Right cardiac atrium (tissue), 5 donors: ENCODE measurements around the gene PDE9A. TPM values are rescaled to one million over a fixed set of nuclear protein-coding genes. Genes with fewer than 3 reads are reported as not detected.

Experiments used
- ATAC-seq, 2 donors: fragments of 200-7000 bp; cut with Tn5 transposase; one replicate each; pipeline versions ENCODE4 v1.8.0 to v1.9.1; 2020; ENCODE audit warnings: moderate library complexity in 2 of 2, mild to moderate bottlenecking in 1 of 2
- DNase-seq, 3 donors: peaks; one replicate each; pipeline ENCODE4 v3.0.0-alpha.2; 2020
- H3K27ac ChIP-seq: one replicate; pipeline ENCODE4 v1.5.1; 2013; ENCODE audit warnings: mild to moderate bottlenecking, low read length, control low read depth, moderate library complexity
- H3K27me3 ChIP-seq: one replicate; pipeline ENCODE4 v1.6.1; 2013; ENCODE audit not compliant: control insufficient read depth, insufficient read depth
- H3K4me1 ChIP-seq: one replicate; pipeline ENCODE4 v1.6.1; 2013; ENCODE audit warnings: low read length; ENCODE audit not compliant: control insufficient read depth, insufficient read depth
- H3K4me3 ChIP-seq: one replicate; pipeline ENCODE4 v1.5.1; 2013; ENCODE audit warnings: low read length, control low read depth
- H3K9me3 ChIP-seq: one replicate; pipeline ENCODE4 v1.6.1; 2013; ENCODE audit warnings: low read length; ENCODE audit not compliant: control insufficient read depth
- WGBS: extraction: QIAGEN DNeasy Blood & Tissue Kit; methylation state at CpG from one replicate; pipeline ENCODE4 v1.1.7; 2013; 5-methylcytosine and 5-hydroxymethylcytosine counted together
- intact Hi-C, 4 donors: fragments of 100-400 bp; cut with DNase I; formaldehyde crosslinking; loops; one replicate each; pipeline versions ENCODE4 v1.11.0 to v1.14.0; 2022 to 2023
- polyA plus RNA-seq: library from polyadenylated mRNA; stranded (reverse); fragments of 200-250 nt; gene quantifications from one replicate; pipeline ENCODE4 v1.2.3, GENCODE V29; 2013
- total RNA-seq, 4 donors: library from RNA; stranded (reverse); fragmentation: NEBNext Ultra II Directional; extraction: Animal tissue kit (Norgen Biotek cat#: 25700); gene quantifications; one replicate each; pipeline ENCODE4 v1.2.1, GENCODE V29; 2021
- donor health status: healthy with polysubstance abuse.
- donor health status: DM: no; HTN: yes; CAD: no.
- donor health status: DM: no; HTN: no; CAD: no.
- donor health status: DM: no; HTN: yes; CAD: no; lungs with severe emphysema.
- donor health status: DM: yes; HTN: yes; CAD: no.

PDE9A gene
- total and polyA plus RNA-seq, 5 donors = 1.5 to 4.1 (median 2.5) TPM

GRCh38 chr21:42770717-42771502 is 117.5 kb downstream of the PDE9A start:
- Histone ChIP-seq H3K4me1 (no peaks in the 10 kb centered on the region), H3K9me3 (no peaks in the 10 kb centered on the region), H3K27ac (no peak overlapping the region), H3K4me3 (no peak overlapping the region), H3K27me3 (no peaks in the 10 kb centered on the region)
- ATAC-seq (no peak), DNase-seq (no peak)
- WGBS = 96% methylated on average over 27 of the region's 27 CpGs
- intact Hi-C loops = no loop called here

DNA sequence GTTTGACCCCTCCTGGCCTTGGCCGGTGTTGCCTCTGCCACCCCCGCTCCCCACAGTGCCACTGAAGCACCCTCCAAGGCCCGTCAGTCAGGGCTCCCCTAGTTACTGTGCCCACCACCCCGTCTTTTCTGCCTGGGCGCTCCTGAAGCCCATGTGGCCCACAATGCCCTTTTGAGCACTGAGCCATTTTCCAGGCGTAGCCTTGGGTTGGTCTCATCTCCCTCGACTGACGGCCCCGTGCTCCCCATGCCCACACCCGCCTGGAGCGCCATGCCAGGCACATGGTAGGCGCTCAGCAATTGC is 118.0 kb downstream of the PDE9A start:
- no peak overlapping the region for H3K27ac ChIP-seq
- WGBS = 96% methylated on average over 12 of the region's 12 CpGs
- no peak for DNase-seq
- ATAC-seq = no peak
- H3K27me3 ChIP-seq = no peaks in the 10 kb centered on the region
- H3K9me3 ChIP-seq = no peaks in the 10 kb centered on the region
- no peaks in the 10 kb centered on the region for H3K4me1 ChIP-seq
- H3K4me3 ChIP-seq = no peak overlapping the region
- intact Hi-C loops = no loop called here

- DNase-seq (no peak), ATAC-seq (no peak)
- 90% methylated on average over 12 of the region's 12 CpGs for WGBS
Measured at GRCh38 chr21:42775123-42775522, 121.7 kb downstream of the PDE9A start.

GRCh38 chr21:42775891-42776290 is 122.5 kb downstream of the PDE9A start:
- H3K4me3 ChIP-seq = no peak overlapping the region
- WGBS = 76% methylated on average over 13 of the region's 13 CpGs
- no peaks in the 10 kb centered on the region for H3K9me3 ChIP-seq
- no peaks in the 10 kb centered on the region for H3K27me3 ChIP-seq
- H3K27ac ChIP-seq = no peak overlapping the region
- DNase-seq (no peak), ATAC-seq (peak in 1 of 2 donors; percentile 24)
- intact Hi-C loops = no loop called here
- no peaks in the 10 kb centered on the region for H3K4me1 ChIP-seq

More at GRCh38 chr21:42775123-42775522, 121.7 kb downstream of the PDE9A start:
- no peak overlapping the region for H3K27ac ChIP-seq
- H3K9me3 ChIP-seq = no peaks in the 10 kb centered on the region
- H3K4me1 ChIP-seq = no peaks in the 10 kb centered on the region
- no peaks in the 10 kb centered on the region for H3K27me3 ChIP-seq
- no peak overlapping the region for H3K4me3 ChIP-seq
- intact Hi-C loops = no loop called here

- Histone ChIP-seq H3K4me1 (no peaks in the 10 kb centered on the region), H3K27me3 (no peaks in the 10 kb centered on the region), H3K9me3 (no peaks in the 10 kb centered on the region), H3K27ac (no peak overlapping the region), H3K4me3 (no peak overlapping the region)
- DNase-seq (no peak), ATAC-seq (peak in 1 of 2 donors; percentile 34)
- WGBS = 87% methylated on average over 18 of the region's 18 CpGs
- intact Hi-C loops = no loop called here
Measured at GRCh38 chr21:42777064-42777756, 123.8 kb downstream of the PDE9A start.

- H3K4me3 ChIP-seq = no peak overlapping the region
- H3K27ac ChIP-seq = no peak overlapping the region
- DNase-seq = no peak
- 52% methylated on average over 21 of the region's 21 CpGs for whole genome bisulfite sequencing
- no peaks in the 10 kb centered on the region for H3K4me1 ChIP-seq
- no peaks in the 10 kb centered on the region for H3K27me3 ChIP-seq
- ATAC-seq = no peak
- intact Hi-C loops = no loop called here
- H3K9me3 ChIP-seq = no peaks in the 10 kb centered on the region
Measured at GRCh38 chr21:42777757-42778344, 124.4 kb downstream of the PDE9A start.

- Histone ChIP-seq H3K4me1 (no peaks in the 10 kb centered on the region), H3K27ac (no peak overlapping the region), H3K9me3 (no peaks in the 10 kb centered on the region), H3K27me3 (no peaks in the 10 kb centered on the region), H3K4me3 (no peak overlapping the region)
- WGBS = 73% methylated on average over 10 of the region's 10 CpGs
- DNase-seq = no peak
- no peak for ATAC-seq
- intact Hi-C loops = no loop called here
Measured at GRCh38 chr21:42779431-42779861, 126.0 kb downstream of the PDE9A start.

GRCh38 chr21:42780617-42781016 is 127.2 kb downstream of the PDE9A start:
- H3K4me3 ChIP-seq = no peak overlapping the region
- DNase-seq (no peak), ATAC-seq (no peak)
- H3K9me3 ChIP-seq = no peaks in the 10 kb centered on the region
- 54% methylated on average over 8 of the region's 8 CpGs for WGBS
- intact Hi-C loops = loop anchor here in 1 of 4 donors (10.0 kb wide), 1 partner anchor 96 kb away; no protein-coding TSS in a partner anchor
- no peaks in the 10 kb centered on the region for H3K4me1 ChIP-seq
- H3K27ac ChIP-seq = no peak overlapping the region
- H3K27me3 ChIP-seq = no peaks in the 10 kb centered on the region

DNA sequence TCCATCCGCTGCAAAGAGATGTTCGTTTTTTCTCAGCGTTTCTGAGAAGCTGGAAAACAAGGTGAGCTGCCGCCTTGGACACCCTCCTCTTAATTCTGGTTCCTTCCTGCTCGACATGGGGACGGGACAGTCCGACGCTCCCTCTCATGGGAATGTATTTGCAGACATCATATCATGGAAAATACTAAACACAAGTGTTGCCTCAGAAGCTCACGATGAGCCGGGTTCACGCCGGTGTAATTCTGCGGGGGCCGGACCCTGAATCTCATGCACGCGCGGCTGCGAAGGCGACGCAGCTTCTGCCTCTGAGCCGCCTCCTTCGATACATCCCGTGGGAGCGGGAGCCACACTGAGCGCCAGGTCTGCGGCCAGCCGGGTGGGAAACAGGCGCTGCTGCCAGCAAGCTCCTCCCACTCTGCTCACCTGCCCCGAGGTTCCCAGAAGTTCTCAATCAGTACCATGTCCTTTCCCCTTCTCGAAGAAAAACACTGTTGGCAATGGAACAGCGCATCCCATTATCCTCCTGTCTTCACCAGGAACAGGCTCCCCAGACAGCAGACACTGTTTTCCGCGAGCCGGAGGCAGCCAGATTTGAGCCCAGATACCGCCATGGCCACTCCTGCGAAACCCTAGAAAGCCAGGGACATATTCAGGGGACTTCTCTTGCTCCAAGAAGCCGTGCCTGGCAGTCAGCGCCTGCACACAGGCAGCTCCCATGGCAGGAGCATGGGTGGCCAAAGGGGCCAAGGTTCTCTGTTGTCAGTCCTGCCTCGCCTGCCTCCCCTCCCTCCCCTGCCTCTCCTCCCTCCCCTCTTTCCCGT is 127.9 kb downstream of the PDE9A start:
- DNase-seq (no peak), ATAC-seq (no peak)
- Histone ChIP-seq H3K4me3 (peak overlapping the region; percentile 22), H3K27me3 (no peaks in the 10 kb centered on the region), H3K4me1 (no peaks in the 10 kb centered on the region), H3K9me3 (no peaks in the 10 kb centered on the region), H3K27ac (no peak overlapping the region)
- 9% methylated on average over 40 of the region's 40 CpGs for WGBS
- intact Hi-C loops = loop anchor here in 1 of 4 donors (10.0 kb wide), 1 partner anchor 97 kb away; no protein-coding TSS in a partner anchor

GRCh38 chr21:42781971-42782722 is 128.7 kb downstream of the PDE9A start:
- H3K4me1 ChIP-seq = no peaks in the 10 kb centered on the region
- 79% methylated on average over 14 of the region's 14 CpGs for WGBS
- DNase-seq (no peak), ATAC-seq (no peak)
- no peak overlapping the region for H3K27ac ChIP-seq
- intact Hi-C loops = loop anchor here in 1 of 4 donors (10.0 kb wide), 1 partner anchor 97 kb away; no protein-coding TSS in a partner anchor
- no peaks in the 10 kb centered on the region for H3K27me3 ChIP-seq
- no peaks in the 10 kb centered on the region for H3K9me3 ChIP-seq
- no peak overlapping the region for H3K4me3 ChIP-seq
